ENCODE results near the gene BTBD9.

DNA sequence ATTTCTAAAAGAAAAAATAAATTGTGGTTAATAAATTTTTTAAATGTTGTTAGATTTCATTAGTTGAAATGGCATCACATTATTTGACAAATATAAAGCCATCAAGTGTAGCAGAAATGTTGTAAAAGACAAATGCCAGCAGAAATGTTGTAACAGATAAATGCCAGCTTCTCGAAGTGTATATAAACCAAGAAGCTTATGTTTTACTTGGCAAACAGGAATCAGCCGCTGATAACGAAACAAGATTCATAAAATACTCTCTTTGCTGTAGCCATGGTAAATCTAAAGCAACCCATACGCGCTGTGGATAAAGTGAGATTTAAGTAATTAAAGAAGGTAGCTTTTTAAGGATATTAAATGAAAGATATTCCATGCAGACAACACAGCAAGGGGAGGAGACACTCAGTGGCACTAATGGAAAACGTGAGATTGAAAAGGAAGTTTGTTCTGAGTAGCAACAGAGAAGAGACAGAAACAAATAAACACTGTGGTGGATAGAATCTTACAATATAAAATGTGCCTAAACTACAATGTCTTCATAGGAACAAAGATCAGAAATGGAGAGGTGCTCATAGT is 29.6 kb downstream of the BTBD9 start:
- no peak for TF ChIP-seq YY1 (IDR thresholded peaks at IDR 0.05; ENCODE audit: insufficient read depth, insufficient read length)
- no peak for TF ChIP-seq ZNF274 (IDR thresholded peaks at IDR 0.05; ENCODE audit: low read depth, low read length)
- no peak for TF ChIP-seq SUZ12 (IDR thresholded peaks at IDR 0.05; ENCODE audit: extremely low read depth, insufficient read depth, insufficient read length)

All from NT2/D1 (cell line).